ENCODE data around the gene DACH1. TPM values are rescaled to one million over a fixed set of nuclear protein-coding genes. Genes with fewer than 3 reads are reported as not detected.

The DACH1 gene
- total and polyA plus RNA-seq, 2 donors (not counting 1 experiment from before 2014, with no cell fraction given): 0.02 to 0.33 TPM

DNA sequence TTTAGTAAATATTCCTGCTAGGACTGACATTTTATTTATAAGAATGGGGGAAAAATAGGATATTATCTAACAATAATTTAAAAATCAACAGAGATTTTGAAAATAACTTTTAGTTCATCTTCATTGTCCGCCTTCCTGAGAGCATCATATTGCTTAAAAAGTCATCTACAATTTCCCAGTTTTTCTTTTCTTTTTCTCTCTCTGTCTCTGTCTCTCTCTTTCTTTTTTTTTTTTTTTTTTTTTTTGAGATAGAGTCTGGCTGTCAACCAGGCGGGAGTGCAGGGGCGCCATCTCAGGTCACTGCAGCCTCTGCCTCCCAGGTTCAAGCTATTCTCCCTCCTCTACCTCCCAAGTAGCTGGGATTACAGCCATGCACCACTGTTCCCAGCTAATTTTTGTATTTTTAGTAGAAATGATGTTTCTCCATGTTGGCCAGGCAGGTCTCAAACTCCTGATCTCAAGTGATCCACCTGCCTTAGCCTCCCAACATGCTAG, 276.3 kb downstream of the DACH1 start:
- Histone ChIP-seq H3K4me1 (ENCODE audit: control insufficient read depth, extremely low read depth, insufficient read depth, low read length) (no peaks in the 10 kb centered on the region), H3K4me3 (replicated peaks in 1 of 4; ENCODE audit: control extremely low read depth in 1 of 4, insufficient read depth in 1 of 4, low read depth in 3 of 4, low read length in 4 of 4) (no peak overlapping the region), H3K9ac (ENCODE audit: insufficient read depth, low read length) (no peak overlapping the region), H3K79me2 (ENCODE audit: control insufficient read depth, insufficient read depth, low read length) (no peaks in the 10 kb centered on the region), H4K20me1 (ENCODE audit: control insufficient read depth, extremely low read depth, insufficient read depth, low read length) (no peaks in the 10 kb centered on the region), H3K36me3 (ENCODE audit: control insufficient read depth, insufficient read depth, low read length) (no peaks in the 10 kb centered on the region), H2AFZ (ENCODE audit: low read length) (no peak overlapping the region), H3K27ac (ENCODE audit: insufficient read depth, low read length) (no peak overlapping the region), H3K27me3 (ENCODE audit: control insufficient read depth, insufficient read depth, low read length) (no peaks in the 10 kb centered on the region), H3K9me3 (ENCODE audit: control insufficient read depth, insufficient read depth, low read depth, low read length) (no peaks in the 10 kb centered on the region), H3K4me2 (ENCODE audit: extremely low read depth, insufficient read depth, low read length) (no peak overlapping the region)
- TF ChIP-seq EZH2 (IDR thresholded peaks at IDR 0.05; ENCODE audit: low read length, missing control alignments): no peak
- TF ChIP-seq, protein P1, sequence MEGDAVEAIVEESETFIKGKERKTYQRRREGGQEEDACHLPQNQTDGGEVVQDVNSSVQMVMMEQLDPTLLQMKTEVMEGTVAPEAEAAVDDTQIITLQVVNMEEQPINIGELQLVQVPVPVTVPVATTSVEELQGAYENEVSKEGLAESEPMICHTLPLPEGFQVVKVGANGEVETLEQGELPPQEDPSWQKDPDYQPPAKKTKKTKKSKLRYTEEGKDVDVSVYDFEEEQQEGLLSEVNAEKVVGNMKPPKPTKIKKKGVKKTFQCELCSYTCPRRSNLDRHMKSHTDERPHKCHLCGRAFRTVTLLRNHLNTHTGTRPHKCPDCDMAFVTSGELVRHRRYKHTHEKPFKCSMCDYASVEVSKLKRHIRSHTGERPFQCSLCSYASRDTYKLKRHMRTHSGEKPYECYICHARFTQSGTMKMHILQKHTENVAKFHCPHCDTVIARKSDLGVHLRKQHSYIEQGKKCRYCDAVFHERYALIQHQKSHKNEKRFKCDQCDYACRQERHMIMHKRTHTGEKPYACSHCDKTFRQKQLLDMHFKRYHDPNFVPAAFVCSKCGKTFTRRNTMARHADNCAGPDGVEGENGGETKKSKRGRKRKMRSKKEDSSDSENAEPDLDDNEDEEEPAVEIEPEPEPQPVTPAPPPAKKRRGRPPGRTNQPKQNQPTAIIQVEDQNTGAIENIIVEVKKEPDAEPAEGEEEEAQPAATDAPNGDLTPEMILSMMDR (conservative IDR thresholded peaks at IDR 0.05 in 1 of 2, IDR thresholded peaks at IDR 0.05 in 1 of 2; ENCODE audit: low read depth in 1 of 2, low read length in 2 of 2): no peak
- no peak for DNase-seq (ENCODE audit: low read depth in 2 of 2)

DNA sequence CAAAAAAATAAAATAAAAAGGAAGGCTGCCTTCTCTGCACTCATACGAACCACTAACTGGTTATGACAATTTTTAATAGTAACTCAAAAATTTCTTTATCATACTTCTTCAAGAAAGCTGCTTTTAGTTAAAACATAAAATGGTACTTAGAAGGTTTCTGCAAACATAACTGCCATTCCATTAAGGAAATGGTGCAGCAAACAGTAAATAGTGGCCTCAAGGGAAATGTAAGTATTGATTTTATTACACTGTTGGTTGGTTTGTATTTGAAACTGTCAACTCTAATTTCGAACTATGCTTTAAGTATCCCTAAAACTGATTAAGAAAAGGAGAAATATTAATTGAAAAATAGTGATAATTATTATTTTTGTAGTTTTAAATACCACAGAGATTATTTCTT, 278.0 kb downstream of the DACH1 start:
- Histone ChIP-seq H3K36me3 (ENCODE audit: control insufficient read depth, insufficient read depth, low read length) (no peaks in the 10 kb centered on the region), H3K9me3 (ENCODE audit: control insufficient read depth, insufficient read depth, low read depth, low read length) (no peaks in the 10 kb centered on the region), H3K4me2 (ENCODE audit: extremely low read depth, insufficient read depth, low read length) (no peak overlapping the region), H3K27me3 (ENCODE audit: control insufficient read depth, insufficient read depth, low read length) (no peaks in the 10 kb centered on the region), H3K9ac (ENCODE audit: insufficient read depth, low read length) (no peak overlapping the region), H2AFZ (ENCODE audit: low read length) (no peak overlapping the region), H3K4me3 (replicated peaks in 1 of 4; ENCODE audit: control extremely low read depth in 1 of 4, insufficient read depth in 1 of 4, low read depth in 3 of 4, low read length in 4 of 4) (no peak overlapping the region), H3K79me2 (ENCODE audit: control insufficient read depth, insufficient read depth, low read length) (no peaks in the 10 kb centered on the region), H3K27ac (ENCODE audit: insufficient read depth, low read length) (no peak overlapping the region), H4K20me1 (ENCODE audit: control insufficient read depth, extremely low read depth, insufficient read depth, low read length) (no peaks in the 10 kb centered on the region), H3K4me1 (ENCODE audit: control insufficient read depth, extremely low read depth, insufficient read depth, low read length) (no peaks in the 10 kb centered on the region)
- no peak for TF ChIP-seq EZH2 (IDR thresholded peaks at IDR 0.05; ENCODE audit: low read length, missing control alignments)
- TF ChIP-seq, protein P1 (conservative IDR thresholded peaks at IDR 0.05 in 1 of 2, IDR thresholded peaks at IDR 0.05 in 1 of 2; ENCODE audit: low read depth in 1 of 2, low read length in 2 of 2): no peak
- no peak for DNase-seq (ENCODE audit: low read depth in 2 of 2)

DNA sequence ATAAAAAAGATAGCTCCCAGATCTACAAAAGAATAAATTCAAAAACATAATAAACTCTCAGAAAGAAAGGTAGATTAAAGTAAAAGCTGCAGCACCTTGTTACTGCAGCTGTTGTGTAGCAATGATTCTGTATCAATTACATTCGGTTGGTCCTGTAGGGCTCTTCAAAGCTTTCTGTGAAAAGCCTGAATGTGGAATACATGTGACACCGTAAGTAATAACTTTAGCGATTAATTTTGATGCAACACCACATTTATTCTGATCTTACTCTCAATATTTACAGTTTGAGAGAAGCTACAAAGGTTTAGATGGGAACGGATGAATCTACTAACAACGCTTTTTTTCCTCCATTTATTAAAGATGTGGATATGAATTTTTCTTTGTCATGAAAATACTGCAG, 279.2 kb downstream of the DACH1 start:
- Histone ChIP-seq H3K79me2 (ENCODE audit: control insufficient read depth, insufficient read depth, low read length) (no peaks in the 10 kb centered on the region), H2AFZ (ENCODE audit: low read length) (no peak overlapping the region), H3K4me1 (ENCODE audit: control insufficient read depth, extremely low read depth, insufficient read depth, low read length) (no peaks in the 10 kb centered on the region), H3K9ac (ENCODE audit: insufficient read depth, low read length) (no peak overlapping the region), H3K36me3 (ENCODE audit: control insufficient read depth, insufficient read depth, low read length) (no peaks in the 10 kb centered on the region), H3K4me2 (ENCODE audit: extremely low read depth, insufficient read depth, low read length) (no peak overlapping the region), H3K27ac (ENCODE audit: insufficient read depth, low read length) (no peak overlapping the region), H3K4me3 (replicated peaks in 1 of 4; ENCODE audit: control extremely low read depth in 1 of 4, insufficient read depth in 1 of 4, low read depth in 3 of 4, low read length in 4 of 4) (peak overlapping the region in 1 of 4 experiments; percentile 30), H4K20me1 (ENCODE audit: control insufficient read depth, extremely low read depth, insufficient read depth, low read length) (no peaks in the 10 kb centered on the region), H3K9me3 (ENCODE audit: control insufficient read depth, insufficient read depth, low read depth, low read length) (no peaks in the 10 kb centered on the region), H3K27me3 (ENCODE audit: control insufficient read depth, insufficient read depth, low read length) (no peaks in the 10 kb centered on the region)
- TF ChIP-seq, protein P1 (conservative IDR thresholded peaks at IDR 0.05 in 1 of 2, IDR thresholded peaks at IDR 0.05 in 1 of 2; ENCODE audit: low read depth in 1 of 2, low read length in 2 of 2): no peak
- no peak for TF ChIP-seq EZH2 (IDR thresholded peaks at IDR 0.05; ENCODE audit: low read length, missing control alignments)
- DNase-seq (ENCODE audit: low read depth in 2 of 2): peak in 1 of 2 donors; percentile 6

Measured in fibroblast of lung (primary cell).